Activated CD8-positive, alpha-beta memory T cell treated with anti-CD3 and anti-CD28 coated beads, Interleukin-2, amount 50 U/mL, for 4 hours (primary cell): ENCODE measurements around the gene KDM3B.
"Not testable (repeated sequence)": the region's sequence is repeated elsewhere in the genome, so short reads cannot be mapped to it uniquely, and the experiment has no call there.

Experiments used
- DNase-seq: peaks from one replicate; pipeline ENCODE4 v3.0.0-alpha.2; 2020

KDM3B gene

DNA sequence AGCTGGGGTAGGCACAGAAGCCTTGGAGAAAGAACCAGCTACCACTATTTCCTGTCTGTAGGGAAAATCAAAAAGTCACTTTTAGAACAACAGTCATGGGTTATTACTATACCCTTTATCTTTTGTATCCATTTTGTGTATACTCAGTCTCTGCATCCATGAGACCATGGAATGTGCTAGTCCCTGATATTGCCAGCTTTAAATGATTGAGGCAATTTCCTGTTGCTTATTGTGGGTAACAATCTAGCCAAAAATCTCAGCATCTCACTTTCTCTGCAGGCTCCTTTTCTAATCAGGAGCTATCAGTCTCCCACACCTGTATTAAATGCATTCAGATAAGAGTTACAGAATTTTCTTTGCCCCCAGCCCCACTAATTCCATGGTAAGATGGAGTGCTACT lies 968 bp upstream of the KDM3B start:
- DNase-seq, result no peak

- peak; percentile 76 for DNase-seq
Observed at GRCh38 chr5:138352722-138353559, 456 bp downstream of the KDM3B start.

DNA sequence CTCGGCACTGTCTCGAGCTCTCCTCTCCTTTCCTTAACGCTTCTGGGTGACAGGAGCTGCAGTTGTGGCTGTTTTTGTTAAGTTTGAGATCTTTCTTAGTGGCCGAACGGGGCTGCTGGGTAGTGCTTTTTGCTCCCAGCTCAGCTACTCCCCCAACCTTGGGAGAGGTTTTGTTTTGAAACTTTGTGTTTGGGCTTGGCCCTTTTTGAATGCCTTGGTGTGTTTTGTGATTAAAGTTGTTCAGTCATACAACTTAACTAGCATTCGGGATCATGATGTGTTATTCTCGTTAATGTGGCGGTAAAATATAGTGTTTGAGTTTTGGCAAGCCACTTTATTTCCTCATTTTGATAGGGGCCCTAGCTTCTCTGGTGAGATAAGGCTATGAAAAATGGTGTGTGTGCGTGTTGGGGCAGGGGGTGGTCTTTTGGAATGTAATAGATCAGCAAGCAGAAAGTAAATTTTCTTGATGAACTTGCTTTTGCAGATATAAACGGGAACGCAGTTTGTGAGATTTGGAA lies 1.1 kb downstream of the KDM3B start:
- no peak for DNase-seq

DNA sequence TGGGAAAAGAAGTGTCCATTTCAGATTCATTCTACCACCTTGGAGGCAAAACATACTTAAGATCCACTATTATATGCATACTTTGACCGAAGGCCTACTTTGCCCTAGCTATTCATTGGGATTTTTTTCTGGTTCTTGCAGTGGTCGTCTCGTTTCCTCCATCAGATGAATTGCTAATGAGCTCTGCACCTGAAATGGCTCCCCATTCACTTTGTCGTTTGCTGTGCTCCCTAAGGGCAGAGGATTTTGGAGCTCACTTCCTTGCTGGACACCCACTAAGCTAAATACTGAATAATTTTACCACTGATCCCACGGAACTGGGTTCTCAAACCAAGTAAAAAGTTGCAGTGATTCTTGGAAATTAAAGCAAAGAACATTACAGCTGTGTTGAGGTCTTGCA lies 1.9 kb downstream of the KDM3B start:
- DNase-seq, result no peak

DNA sequence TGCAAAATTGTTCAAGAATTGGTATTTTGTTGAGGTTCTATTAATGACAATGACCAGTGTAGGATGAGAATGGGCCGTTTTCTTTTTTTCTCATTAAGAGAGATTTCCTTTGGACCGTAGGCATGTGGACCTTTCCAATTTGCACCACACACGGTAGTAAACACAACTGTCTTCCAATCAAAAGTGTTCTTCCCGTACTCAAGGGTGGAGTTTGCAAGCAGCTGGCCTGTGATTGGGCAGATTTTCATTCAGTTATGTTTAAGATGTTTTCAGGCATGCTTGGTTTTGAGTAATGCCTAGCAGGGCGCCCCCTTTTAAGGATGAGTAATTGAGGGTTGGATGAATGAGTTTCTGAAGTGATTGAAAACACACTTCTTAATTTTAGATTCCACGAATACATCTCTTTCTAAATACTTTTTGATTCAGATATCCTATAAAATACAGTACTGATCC lies 2.5 kb downstream of the KDM3B start:
- DNase-seq, result peak; percentile 40

DNA sequence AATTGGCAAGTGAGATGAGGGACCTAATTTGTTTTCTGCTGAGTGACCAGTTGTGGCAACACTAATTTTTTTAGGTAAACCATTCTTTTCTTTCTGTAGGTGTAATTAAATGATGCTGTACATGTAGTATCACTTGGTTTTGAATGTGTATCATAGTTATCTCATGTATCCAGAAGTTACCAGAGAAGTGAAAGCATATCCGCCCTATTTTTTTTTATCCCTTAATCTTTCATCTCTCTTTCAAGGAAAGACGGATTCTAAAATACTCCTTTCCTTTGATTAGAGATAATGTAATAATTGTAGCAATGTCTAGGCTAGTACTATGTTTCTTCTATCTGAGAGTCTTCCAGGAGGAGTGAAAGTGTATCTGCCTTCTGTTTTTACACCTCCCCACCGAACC lies 7.1 kb downstream of the KDM3B start:
- DNase-seq, result no peak

DNA sequence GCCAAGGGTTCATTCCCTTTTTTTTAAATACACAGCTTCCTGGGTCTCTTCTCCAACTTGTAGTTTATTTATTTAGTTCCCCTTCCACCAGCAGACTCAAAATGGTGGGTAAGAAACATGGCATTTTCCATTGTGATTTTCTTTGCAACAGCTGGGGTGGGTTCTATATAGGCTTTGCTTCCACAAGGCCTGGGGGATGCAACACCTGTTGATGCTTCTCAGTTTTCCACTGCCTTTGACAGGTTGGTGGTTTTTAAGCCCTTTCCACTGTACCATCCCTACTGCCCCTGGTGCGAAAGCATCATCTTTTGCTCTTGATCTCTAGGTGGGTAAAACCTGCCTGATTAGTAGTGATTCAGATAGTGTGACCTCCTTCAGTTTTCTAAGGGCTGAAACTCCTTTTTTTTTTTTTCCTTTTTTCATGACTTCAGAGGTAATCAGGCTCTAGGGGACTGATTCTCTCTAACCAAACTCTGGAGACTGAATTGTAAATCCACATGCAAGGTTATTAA lies 8.5 kb downstream of the KDM3B start:
- no peak for DNase-seq

- DNase-seq, result no peak
Observed at GRCh38 chr5:138364576-138364975, 12.1 kb downstream of the KDM3B start.

DNA sequence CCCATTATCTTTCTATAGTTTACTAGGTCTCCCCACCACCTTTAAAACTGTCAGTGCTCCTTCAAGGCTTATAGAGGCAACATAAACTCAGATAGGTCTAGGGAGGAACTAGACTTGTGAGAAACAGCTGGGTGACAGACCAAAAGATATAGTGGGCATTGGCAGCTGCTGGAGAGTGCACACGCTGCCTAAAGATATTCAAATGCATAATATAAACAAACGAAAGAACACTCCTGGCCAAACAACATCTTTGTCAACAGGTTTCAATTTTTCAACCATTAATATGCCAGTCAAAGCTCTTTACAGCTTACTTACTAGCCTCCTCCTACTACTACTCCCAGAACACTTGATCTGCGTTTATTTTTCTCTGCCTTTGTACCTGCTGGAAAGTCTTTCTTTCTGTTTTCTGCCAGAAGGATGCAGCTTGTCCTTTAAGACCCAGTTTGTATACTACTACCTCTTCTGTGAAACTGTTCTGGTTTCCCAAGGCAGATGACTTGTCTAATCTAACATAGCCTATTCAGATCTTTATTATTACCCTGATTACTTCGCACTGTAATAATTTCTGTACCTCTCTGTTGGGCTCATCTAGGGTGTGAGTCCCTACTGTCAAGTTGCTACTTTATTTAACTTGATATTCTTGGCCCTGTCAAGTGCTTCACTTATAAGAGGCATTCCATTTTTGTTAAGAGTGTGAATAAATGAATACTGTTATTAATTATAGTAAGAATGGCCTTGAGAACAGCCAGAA lies 14.3 kb downstream of the KDM3B start:
- DNase-seq, result no peak

- no peak for DNase-seq
Observed at GRCh38 chr5:138369261-138369660, 16.8 kb downstream of the KDM3B start.

DNA sequence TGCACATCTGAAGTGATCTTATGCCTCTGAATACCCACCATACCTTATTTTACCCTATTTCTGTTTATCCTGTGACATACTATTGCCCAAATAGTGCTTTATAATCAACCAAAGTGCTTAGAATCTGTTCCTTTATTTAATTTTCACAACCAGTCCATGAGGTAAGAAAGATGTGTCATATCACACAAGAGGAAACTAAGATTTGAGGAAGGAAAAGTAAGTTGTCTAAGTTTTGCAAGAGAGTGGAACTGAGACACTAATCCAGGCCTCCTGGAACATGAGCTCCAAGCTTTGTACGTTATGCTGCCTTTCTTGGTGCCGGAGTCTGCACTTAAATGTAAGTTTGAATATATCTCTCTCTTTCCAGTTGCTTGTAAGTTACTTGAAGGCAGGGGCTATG lies 17.2 kb downstream of the KDM3B start:
- no peak for DNase-seq

GRCh38 chr5:138370537-138370936 lies 18.1 kb downstream of the KDM3B start:
- no peak for DNase-seq

DNA sequence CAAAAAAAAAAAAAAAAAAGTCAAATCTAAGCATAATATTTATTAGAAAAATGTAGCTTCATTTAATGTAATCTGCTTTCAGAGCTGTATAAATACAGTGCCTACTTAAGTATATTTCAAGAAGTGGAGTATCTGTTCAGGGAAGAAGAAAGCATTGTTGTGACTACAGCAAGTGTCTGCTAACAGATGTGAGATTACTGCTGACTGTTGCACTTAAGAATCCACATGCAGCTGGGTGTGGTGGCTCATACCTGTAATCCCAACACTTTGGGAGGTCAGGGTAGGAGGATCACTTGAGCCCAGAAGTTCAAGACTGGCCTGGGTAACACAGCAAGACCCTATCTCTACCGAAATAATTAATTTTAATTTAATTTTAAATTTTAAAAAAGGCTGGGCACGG lies 19.0 kb downstream of the KDM3B start:
- no peak for DNase-seq

- DNase-seq, result no peak
Observed at GRCh38 chr5:138372225-138372624, 19.7 kb downstream of the KDM3B start.

GRCh38 chr5:138372653-138373052 lies 20.2 kb downstream of the KDM3B start:
- DNase-seq, result no peak

DNA sequence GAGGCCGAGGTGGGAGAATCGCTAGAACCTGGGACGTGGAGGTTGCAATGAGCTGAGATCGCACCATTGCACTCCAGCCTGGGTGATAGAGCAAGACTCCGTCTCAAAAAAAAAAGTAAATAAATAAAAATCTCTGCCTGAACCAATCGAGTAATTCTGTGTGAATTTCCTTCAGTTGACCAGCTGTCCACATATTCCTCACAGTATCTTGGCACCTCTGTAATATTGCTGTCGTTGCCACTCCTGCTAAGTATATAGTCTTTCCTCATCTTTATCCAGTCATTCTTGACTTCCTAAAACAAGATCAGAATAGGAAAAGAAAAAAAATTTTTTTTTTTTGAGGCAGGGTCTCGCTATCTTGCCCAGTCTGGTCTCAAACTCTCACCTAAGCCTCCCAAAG lies 29.9 kb downstream of the KDM3B start:
- DNase-seq, result no peak

DNA sequence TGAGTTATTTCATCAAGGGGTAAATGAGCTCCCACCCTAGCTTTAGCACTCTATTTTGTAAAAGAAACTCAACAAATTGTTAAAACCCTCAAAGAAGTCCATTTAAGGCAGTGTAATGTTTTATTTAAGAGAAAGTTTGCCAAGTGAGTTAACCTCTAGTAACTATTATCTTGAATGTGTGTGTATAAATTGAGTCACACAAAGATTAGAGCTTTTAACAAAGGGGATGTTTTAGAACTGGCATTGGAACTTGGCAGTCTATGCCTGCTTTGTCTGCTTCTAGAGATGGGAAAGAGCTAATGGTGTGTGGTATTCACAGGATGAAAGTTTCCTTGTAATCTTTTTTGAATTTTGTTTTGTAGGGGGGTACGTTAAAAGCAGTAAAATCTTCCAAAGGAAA lies 33.2 kb downstream of the KDM3B start:
- no peak for DNase-seq

DNA sequence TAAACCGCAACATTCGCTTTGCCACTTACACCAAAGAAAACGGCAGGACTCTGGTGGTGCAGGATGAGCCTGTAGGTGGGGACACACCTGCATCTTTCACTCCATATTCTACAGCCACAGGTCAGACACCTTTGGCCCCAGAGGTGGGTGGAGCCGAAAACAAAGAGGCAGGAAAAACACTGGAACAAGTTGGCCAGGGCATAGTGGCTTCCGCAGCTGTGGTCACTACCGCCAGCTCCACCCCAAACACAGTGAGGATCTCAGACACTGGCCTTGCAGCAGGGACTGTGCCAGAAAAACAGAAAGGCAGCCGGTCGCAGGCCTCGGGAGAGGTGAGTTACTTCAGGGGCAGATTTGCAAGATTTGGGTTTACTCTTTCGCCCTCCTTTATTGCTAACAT lies 33.8 kb downstream of the KDM3B start:
- DNase-seq, result no peak

DNA sequence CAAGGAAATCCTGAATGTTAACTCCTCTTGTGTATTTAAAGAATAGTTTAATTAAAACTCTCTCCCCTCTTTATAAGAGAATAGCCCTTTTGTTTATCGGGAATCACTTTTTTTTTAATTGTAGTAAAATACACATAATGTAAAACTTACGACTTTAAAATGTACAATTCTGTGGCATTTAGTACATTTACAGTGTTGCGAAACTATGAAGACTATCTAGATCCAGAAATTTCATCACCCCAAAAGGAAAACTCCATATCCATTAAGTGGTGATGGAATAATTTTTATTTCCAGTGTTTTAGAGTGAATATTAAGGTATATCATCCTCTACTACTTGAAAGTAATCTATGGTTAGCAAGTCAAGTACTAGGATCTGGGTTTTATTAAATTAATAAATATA lies 36.8 kb downstream of the KDM3B start:
- DNase-seq, result no peak

- not testable (repeated sequence) for DNase-seq
Observed at GRCh38 chr5:138389911-138390310, 37.4 kb downstream of the KDM3B start.

DNA sequence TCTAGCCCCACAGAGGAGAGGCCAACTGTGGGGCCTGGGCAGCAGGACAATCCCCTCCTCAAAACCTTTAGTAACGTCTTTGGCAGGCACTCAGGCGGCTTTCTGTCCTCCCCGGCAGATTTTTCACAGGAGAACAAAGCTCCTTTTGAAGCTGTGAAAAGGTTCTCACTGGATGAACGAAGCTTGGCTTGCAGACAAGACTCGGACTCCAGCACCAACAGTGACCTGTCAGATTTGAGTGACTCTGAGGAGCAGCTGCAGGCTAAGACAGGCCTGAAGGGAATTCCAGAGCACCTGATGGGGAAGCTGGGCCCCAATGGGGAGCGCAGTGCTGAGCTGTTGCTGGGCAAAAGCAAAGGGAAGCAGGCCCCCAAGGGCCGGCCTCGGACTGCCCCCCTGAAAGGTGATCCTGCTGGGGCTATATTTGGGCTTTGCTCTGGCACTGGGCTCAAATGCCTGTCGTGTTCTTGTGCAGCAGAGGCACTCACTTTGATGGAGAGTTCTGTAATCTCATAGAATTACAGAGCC lies 39.4 kb downstream of the KDM3B start:
- DNase-seq, result no peak

GRCh38 chr5:138402640-138403039 lies 50.2 kb downstream of the KDM3B start:
- DNase-seq, result no peak

GRCh38 chr5:138408023-138408422 lies 55.5 kb downstream of the KDM3B start:
- no peak for DNase-seq
